A673 (cell line): ENCODE measurements around the gene C10orf62. TPM values are rescaled to one million over a fixed set of nuclear protein-coding genes. Genes with fewer than 3 reads are reported as not detected.

ENCODE experiments used
- BruUV-seq: library from RNA; stranded (reverse); fragments of 400-500 nt; replicated peaks from 2 replicates; lab custom pipeline; 2021; lab: Mats Ljungman, UMichigan
- CTCF ChIA-PET: fragments of 300-600 bp; sonication (Branson Sonifier 250); formaldehyde crosslinking; loops from one replicate; lab custom pipeline; 2022; ENCODE audit warnings: antibody characterized with exemption; lab: Charles Lee
- POLR2A ChIA-PET: fragments of 300-600 bp; sonication (Branson Sonifier 250); formaldehyde crosslinking; loops from one replicate; lab custom pipeline; 2022; ENCODE audit warnings: antibody characterized with exemption; ENCODE audit not compliant: low non-redundant PET; lab: Charles Lee
- DNase-seq: peaks from one replicate; pipeline ENCODE4 v3.0.0-alpha.2; 2015; ENCODE audit warnings: low spot score
- H3K27ac ChIP-seq: fragments of 200-600 bp; sonication (generic); 2 replicates; pipeline ENCODE4 v1.5.1; 2016; ENCODE audit warnings: mixed run types, low read depth, mild to moderate bottlenecking, mixed read lengths, antibody characterized with exemption, low read length; ENCODE audit not compliant: poor library complexity, severe bottlenecking
- H3K27me3 ChIP-seq: fragments of 200-600 bp; sonication (generic); replicated peaks from 2 replicates; pipeline ENCODE4 v1.6.1; 2017; ENCODE audit warnings: mixed run types, low read depth, mild to moderate bottlenecking, mixed read lengths, antibody characterized with exemption, low read length; ENCODE audit not compliant: insufficient read depth, poor library complexity
- H3K36me3 ChIP-seq: fragments of 200-600 bp; sonication (generic); 2 replicates; pipeline ENCODE4 v1.6.1; 2016; ENCODE audit warnings: mixed run types, mild to moderate bottlenecking, mixed read lengths, antibody characterized with exemption, low read length; ENCODE audit not compliant: insufficient read depth, poor library complexity, severe bottlenecking
- H3K4me1 ChIP-seq: fragments of 200-600 bp; sonication (generic); 2 replicates; pipeline ENCODE4 v1.6.1; 2017; ENCODE audit warnings: mixed run types, mild to moderate bottlenecking, mixed read lengths, antibody characterized with exemption, low read length; ENCODE audit not compliant: insufficient read depth, poor library complexity, severe bottlenecking
- H3K4me3 ChIP-seq: fragments of 200-600 bp; sonication (generic); 2 replicates; pipeline ENCODE4 v1.5.1; 2016; ENCODE audit warnings: low read depth, mixed run types, mild to moderate bottlenecking, mixed read lengths, low read length; ENCODE audit not compliant: poor library complexity, severe bottlenecking
- H3K9me3 ChIP-seq: fragments of 200-600 bp; sonication (generic); 2 replicates; pipeline ENCODE4 v1.6.1; 2016; ENCODE audit warnings: mixed run types, low read depth, mild to moderate bottlenecking, mixed read lengths, antibody characterized with exemption, low read length; ENCODE audit not compliant: poor library complexity, severe bottlenecking
- EZH2 ChIP-seq: fragments of 200-600 bp; sonication (generic); IDR thresholded peaks from 2 replicates; pipeline ENCODE4 v1.6.1; 2017; ENCODE audit warnings: borderline replicate concordance, low read depth, mild to moderate bottlenecking, mixed read lengths, antibody characterized with exemption, low read length; ENCODE audit not compliant: poor library complexity, severe bottlenecking
- intact Hi-C: fragments of 100-400 bp; cut with micrococcal nuclease; formaldehyde crosslinking; loops from one replicate; pipeline ENCODE4 v1.10.0; 2022; ENCODE audit not compliant: unreplicated experiment
- total RNA-seq: library from RNA; stranded (reverse); gene quantifications from 2 replicates; pipeline ENCODE4 v1.2.3, GENCODE V29; 2021

C10orf62 gene
- total RNA-seq, 1 experiment from 2014 or later: not detected

- Histone ChIP-seq H3K4me1 (peaks cover 6% of the 10 kb centered on the region), H3K27ac (peak within 1 kb of the TSS; percentile 70), H3K4me3 (peak within 1 kb of the TSS; percentile 90), H3K36me3 (peaks cover 5% of the 10 kb centered on the region), H3K9me3 (no peaks in the 10 kb centered on the region), H3K27me3 (no peaks in the 10 kb centered on the region)
- no peak for TF ChIP-seq EZH2
- no TSS peak for BruUV-seq
- peak; percentile 100 for DNase-seq
- intact Hi-C loops: loop anchor here (5.0 kb wide), 1 partner anchor 47 kb away; the partner anchor contains the start of gene AVPI1
- CTCF ChIA-PET: no interaction called here
- POLR2A ChIA-PET: interaction anchor here (0.5 kb wide), 1 partner anchor 44 kb away, joined by 3 read pairs; no protein-coding TSS in a partner anchor
Observed at GRCh38 chr10:97640174-97640867, 50.8 kb downstream of the C10orf62 start, which contains the start of gene PI4K2A. TSS of gene PI4K2A (plus strand) at chr10:97640671. CDS start at chr10:97640743, 72 bp downstream.

Other genes with a start within 250 kb of the C10orf62 start
- gene RRP12, start 188.4 kb upstream of the C10orf62 start, total RNA-seq: 68.6 and 86.2 TPM in 2 replicates
- gene PGAM1, start 163.5 kb upstream of the C10orf62 start, total RNA-seq: 603 and 668 TPM in 2 replicates
- 52.7 and 56.4 TPM in 2 replicates for gene EXOSC1, start 143.7 kb upstream of the C10orf62 start, total RNA-seq
- 44.8 and 49.2 TPM in 2 replicates for gene ZDHHC16, start 143.5 kb upstream of the C10orf62 start, total RNA-seq
- 70.6 and 72.5 TPM in 2 replicates for gene MMS19, start 91.3 kb upstream of the C10orf62 start, total RNA-seq
- 3.1 and 4.2 TPM in 2 replicates for gene UBTD1, start 90.8 kb upstream of the C10orf62 start, total RNA-seq
- not detected in 2 replicates for gene ANKRD2, start 16.9 kb upstream of the C10orf62 start, total RNA-seq
- gene HOGA1, start 5.3 kb upstream of the C10orf62 start, total RNA-seq: not detected in 2 replicates
- gene MORN4, start 43.8 kb downstream of the C10orf62 start, total RNA-seq: 8.4 and 13.4 TPM in 2 replicates
- 21.3 and 23.6 TPM in 2 replicates for gene PI4K2A, start 51.0 kb downstream of the C10orf62 start, total RNA-seq
- 2.4 and 2.6 TPM in 2 replicates for gene AVPI1, start 97.5 kb downstream of the C10orf62 start, total RNA-seq
- gene MARVELD1, start 124.0 kb downstream of the C10orf62 start, total RNA-seq: 26.6 and 30.1 TPM in 2 replicates
- gene ZFYVE27, start 147.4 kb downstream of the C10orf62 start, total RNA-seq: 26.8 and 31.7 TPM in 2 replicates
- not detected in 2 replicates for gene SFRP5, start 182.3 kb downstream of the C10orf62 start, total RNA-seq